Fibroblast of lung (primary cell): Measurements from ENCODE around the gene ELOVL5.

Experiments used
- EZH2 ChIP-seq: IDR thresholded peaks from 2 replicates; pipeline ENCODE4 v1.5.1; 2012; ENCODE audit warnings: low read length, control low read depth, mild to moderate bottlenecking; ENCODE audit errors: missing control alignments
- TF ChIP-seq, protein P1 (sequence below), 2 donors: IDR thresholded peaks in 1 of 2; conservative IDR thresholded peaks in 1 of 2; 1 replicate in 1 of 2; 2 replicates in 1 of 2; pipeline ENCODE4 v1.5.1; 2011 to 2012; ENCODE audit warnings: low read length in 2 of 2, control low read depth in 1 of 2, inconsistent platforms in 1 of 2, low read depth in 1 of 2, mild to moderate bottlenecking in 1 of 2

DNA sequence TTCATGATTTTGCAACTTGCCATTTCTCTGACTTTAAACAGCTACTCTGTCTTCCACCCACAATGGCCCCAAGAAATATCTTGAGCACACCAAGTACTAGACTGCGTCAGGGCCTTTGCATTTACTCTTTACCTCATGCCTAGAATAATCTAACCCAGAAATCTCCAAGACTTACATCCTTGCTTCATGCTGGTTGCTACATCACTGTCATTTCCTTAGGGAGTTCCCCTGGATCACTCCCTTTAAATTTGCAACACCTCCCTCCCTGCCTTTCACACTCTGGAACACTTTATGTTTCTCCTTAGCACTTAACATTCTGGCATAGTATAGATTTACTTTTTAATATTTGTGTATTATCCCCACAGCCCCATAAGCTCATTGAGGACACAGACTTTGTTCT is 4.9 kb upstream of the ELOVL5 start:
- TF ChIP-seq, protein P1, sequence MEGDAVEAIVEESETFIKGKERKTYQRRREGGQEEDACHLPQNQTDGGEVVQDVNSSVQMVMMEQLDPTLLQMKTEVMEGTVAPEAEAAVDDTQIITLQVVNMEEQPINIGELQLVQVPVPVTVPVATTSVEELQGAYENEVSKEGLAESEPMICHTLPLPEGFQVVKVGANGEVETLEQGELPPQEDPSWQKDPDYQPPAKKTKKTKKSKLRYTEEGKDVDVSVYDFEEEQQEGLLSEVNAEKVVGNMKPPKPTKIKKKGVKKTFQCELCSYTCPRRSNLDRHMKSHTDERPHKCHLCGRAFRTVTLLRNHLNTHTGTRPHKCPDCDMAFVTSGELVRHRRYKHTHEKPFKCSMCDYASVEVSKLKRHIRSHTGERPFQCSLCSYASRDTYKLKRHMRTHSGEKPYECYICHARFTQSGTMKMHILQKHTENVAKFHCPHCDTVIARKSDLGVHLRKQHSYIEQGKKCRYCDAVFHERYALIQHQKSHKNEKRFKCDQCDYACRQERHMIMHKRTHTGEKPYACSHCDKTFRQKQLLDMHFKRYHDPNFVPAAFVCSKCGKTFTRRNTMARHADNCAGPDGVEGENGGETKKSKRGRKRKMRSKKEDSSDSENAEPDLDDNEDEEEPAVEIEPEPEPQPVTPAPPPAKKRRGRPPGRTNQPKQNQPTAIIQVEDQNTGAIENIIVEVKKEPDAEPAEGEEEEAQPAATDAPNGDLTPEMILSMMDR (conservative IDR thresholded peaks at IDR 0.05 in 1 of 2, IDR thresholded peaks at IDR 0.05 in 1 of 2; ENCODE audit: low read depth in 1 of 2, low read length in 2 of 2), result no peak
- no peak for TF ChIP-seq EZH2
